Kidney epithelial cell (primary cell): ENCODE results near the gene RBM19. TPM values are rescaled to one million over a fixed set of nuclear protein-coding genes. Genes with fewer than 3 reads are reported as not detected.

Experiments used
- DNase-seq: peaks from one replicate; pipeline ENCODE4 v3.0.0-alpha.2; 2010; ENCODE audit warnings: low read depth
- H3K27me3 ChIP-seq: 2 replicates; pipeline ENCODE4 v1.6.0; 2011; ENCODE audit warnings: low read length; ENCODE audit not compliant: control insufficient read depth, insufficient read depth
- H3K36me3 ChIP-seq: 2 replicates; pipeline ENCODE4 v1.5.1; 2011; ENCODE audit warnings: low read length; ENCODE audit not compliant: control insufficient read depth, insufficient read depth
- H3K4me3 ChIP-seq: 2 replicates; pipeline ENCODE4 v1.5.1; 2011; ENCODE audit warnings: low read depth, mild to moderate bottlenecking, control low read depth, low read length
- CTCF ChIP-seq: IDR thresholded peaks from 2 replicates; pipeline ENCODE4 v1.5.1; 2011; ENCODE audit warnings: mild to moderate bottlenecking, moderate library complexity, low read length, control low read depth, inconsistent platforms; ENCODE audit not compliant: insufficient read depth, poor library complexity, severe bottlenecking
- total RNA-seq: library from RNA; depleted of rRNA; stranded (reverse); fragments of >200 nt; gene quantifications from 2 replicates; pipeline ENCODE4 v1.2.3, GENCODE V29; 2015

Gene RBM19
- total RNA-seq, 1 donor from 2014 or later = 30.9 TPM

DNA sequence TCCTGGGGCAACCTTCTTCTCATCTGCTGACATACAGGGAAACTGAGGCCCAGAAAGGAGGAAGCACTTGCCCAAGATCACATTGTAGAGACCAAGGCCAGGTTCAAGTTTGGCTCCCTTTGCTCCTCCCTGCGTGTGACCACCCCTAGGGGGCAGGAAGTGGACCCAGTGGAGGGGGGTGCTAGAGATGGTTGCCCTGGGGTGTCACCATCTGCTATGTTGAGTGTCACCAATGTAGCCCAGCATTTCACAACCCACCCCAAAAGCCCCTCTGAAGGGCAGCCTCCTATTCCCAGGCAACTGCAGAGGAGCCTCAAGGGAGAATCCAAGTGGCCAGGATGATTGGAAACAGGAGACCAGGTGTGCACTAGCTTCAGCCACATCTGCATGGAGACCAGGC, 12.0 kb upstream of the RBM19 start:
- DNase-seq = no peak
- H3K4me3 ChIP-seq = no peak overlapping the region
- no peak for TF ChIP-seq CTCF
- H3K36me3 ChIP-seq = no peaks in the 10 kb centered on the region
- no peaks in the 10 kb centered on the region for H3K27me3 ChIP-seq

DNA sequence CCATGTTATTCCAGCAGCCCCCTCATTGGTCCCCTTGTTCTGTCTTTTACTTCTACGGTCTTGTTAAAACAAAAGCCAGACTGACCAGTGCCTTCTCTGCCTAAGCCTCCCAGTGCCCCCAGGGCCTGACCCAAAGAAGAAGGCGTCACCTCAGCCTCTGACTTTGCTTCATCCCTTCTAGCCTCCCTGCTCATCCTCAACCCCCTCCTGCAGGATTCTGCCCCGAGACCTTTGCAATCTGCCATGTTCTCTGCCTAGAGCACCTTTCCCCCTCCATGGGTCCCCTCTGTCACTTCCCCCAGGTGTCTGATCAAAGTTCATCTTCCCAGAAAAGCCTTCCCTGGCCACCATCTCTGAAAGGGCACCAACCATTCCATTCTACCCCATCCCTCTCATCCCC, 7.9 kb upstream of the RBM19 start:
- peaks cover 5% of the 10 kb centered on the region for H3K27me3 ChIP-seq

GRCh38 chr12:113973109-113973904, 7.2 kb upstream of the RBM19 start:
- no peak for DNase-seq
- H3K36me3 ChIP-seq = no peaks in the 10 kb centered on the region
- no peak overlapping the region for H3K4me3 ChIP-seq
- TF ChIP-seq CTCF = no peak
- peaks cover 5% of the 10 kb centered on the region for H3K27me3 ChIP-seq

More for the DNA sequence above, 7.9 kb upstream of the RBM19 start:
- no peak for TF ChIP-seq CTCF
- no peak for DNase-seq
- no peaks in the 10 kb centered on the region for H3K36me3 ChIP-seq
- no peak overlapping the region for H3K4me3 ChIP-seq

- H3K27me3 ChIP-seq = peaks cover 5% of the 10 kb centered on the region
- no peak for DNase-seq
- H3K4me3 ChIP-seq = no peak overlapping the region
- no peaks in the 10 kb centered on the region for H3K36me3 ChIP-seq
- TF ChIP-seq CTCF = no peak
Observed at GRCh38 chr12:113971392-113971791, 5.3 kb upstream of the RBM19 start.

- DNase-seq = no peak
- H3K4me3 ChIP-seq = no peak overlapping the region
- H3K36me3 ChIP-seq = no peaks in the 10 kb centered on the region
- H3K27me3 ChIP-seq = peaks cover 5% of the 10 kb centered on the region
- TF ChIP-seq CTCF = no peak
Observed at GRCh38 chr12:113970211-113970610, 4.1 kb upstream of the RBM19 start.

GRCh38 chr12:113967368-113967767, 1.2 kb upstream of the RBM19 start:
- no peak for DNase-seq
- H3K27me3 ChIP-seq = peaks cover 5% of the 10 kb centered on the region
- no peak for TF ChIP-seq CTCF
- no peaks in the 10 kb centered on the region for H3K36me3 ChIP-seq
- H3K4me3 ChIP-seq = no peak overlapping the region
